Spleen (tissue), 7 donors: ENCODE measurements around the gene CABLES2.

Source experiments
- CTCF ChIP-seq, 11 experiments: fragments of 200-600 bp in 7 of 11; fragments of 450-650 bp in 4 of 11; sonication (generic) in 4 of 11; IDR thresholded peaks in 8 of 11; conservative IDR thresholded peaks in 3 of 11; 1 replicate in 7 of 11; 2 replicates in 4 of 11; pipeline versions ENCODE4 v1.4.0 to v1.8.0; 2016 to 2021; ENCODE audit warnings: antibody characterized with exemption in 11 of 11, inconsistent platforms in 4 of 11, mild to moderate bottlenecking in 1 of 11
- POLR2A ChIP-seq, 3 donors: fragments of 450-650 bp; IDR thresholded peaks; one replicate each; pipeline ENCODE4 v1.5.1; 2017; ENCODE audit warnings: antibody characterized with exemption in 3 of 3, mild to moderate bottlenecking in 1 of 3
- POLR2AphosphoS5 ChIP-seq, 3 donors: sonication (generic); formaldehyde crosslinking; IDR thresholded peaks; one replicate each; pipeline ENCODE4 v1.5.1; 2017; ENCODE audit warnings: antibody characterized with exemption in 3 of 3
- donor health status: DM: no; HTN: no; CAD: no; lungs with moderate emphysema.
- donor health status: DM: no; HTN: no; CAD: no.
- donor health status: DM: no; HTN: no; CAD: no.

DNA sequence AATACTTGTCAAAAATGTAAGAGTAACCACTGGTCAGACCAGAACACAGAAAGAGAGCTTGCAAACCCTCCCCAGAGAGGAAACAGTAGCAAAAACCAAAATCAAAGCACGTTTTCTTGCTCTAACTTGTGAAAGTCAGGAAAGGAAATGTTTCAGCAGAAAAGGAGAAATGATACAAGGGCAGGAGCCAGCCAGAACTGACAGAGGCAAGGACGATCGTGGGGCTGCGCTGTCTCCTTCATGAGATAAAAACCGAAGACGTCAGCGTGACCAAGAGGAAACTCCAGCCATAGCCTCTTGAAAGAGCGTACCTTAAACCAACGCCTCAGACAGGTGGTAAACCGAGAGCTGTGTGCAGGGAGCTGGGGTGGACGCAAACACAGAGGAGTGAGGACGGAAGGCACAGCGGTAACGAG, 67.4 kb downstream of the CABLES2 start:
- TF ChIP-seq POLR2A (IDR thresholded peaks at IDR 0.05) (no peak), CTCF (IDR thresholded peaks at IDR 0.05 in 8 of 11, conservative IDR thresholded peaks at IDR 0.05 in 3 of 11) (no peak), POLR2AphosphoS5 (IDR thresholded peaks at IDR 0.05) (peak in 2 of 3 donors; percentile 67 to 70)
